K562 (cell line): ENCODE data around the gene DOCK4. TPM values are rescaled to one million over a fixed set of nuclear protein-coding genes. Genes with fewer than 3 reads are reported as not detected.

ENCODE experiments used
- ATAC-seq: fragments of 200-7000 bp; cut with Tn5 transposase; 3 replicates; pipeline ENCODE4 v1.9.1; 2020; ENCODE audit warnings: moderate library complexity
- BruUV-seq: library from RNA; stranded (reverse); fragments of 400-500 nt; replicated peaks from 2 replicates; lab custom pipeline; 2021; lab: Mats Ljungman, UMichigan
- CTCF ChIA-PET: fragments of 300-600 bp; formaldehyde crosslinking; extraction: SDS; loops from one replicate; lab custom pipeline; 2021; ENCODE audit warnings: low intra/inter-chr PET ratio; lab: Yijun Ruan, JAX
- POLR2A ChIA-PET: fragments of 300-600, 350-650 bp; sonication (Branson Sonifier 250); formaldehyde crosslinking; extraction: SDS; loops from one replicate; lab custom pipeline; 2021; ENCODE audit warnings: antibody characterized with exemption, inconsistent platforms; lab: Yijun Ruan, JAX
- DNase-seq, 4 experiments: peaks; one replicate each; pipeline versions ENCODE4 v3.0.0 to v3.0.0-alpha.2; 2011 to 2018; ENCODE audit warnings: low spot score in 3 of 4, mixed read lengths in 3 of 4; ENCODE audit errors: extremely low read depth in 1 of 4
- FAIRE-seq: peaks from 2 replicates; lab custom pipeline; 2011; peaks lifted over from hg19 to GRCh38; lab: Jason Lieb, UNC
- H2AFZ ChIP-seq: 2 replicates; pipeline ENCODE4 v1.6.0; 2011; ENCODE audit warnings: low read depth, low read length, control low read depth, inconsistent platforms
- H3K27ac ChIP-seq: fragments of 200-600 bp; 3 replicates; pipeline ENCODE4 v1.8.0; 2011; ENCODE audit warnings: low read depth, mild to moderate bottlenecking, control low read depth, inconsistent platforms, low read length, moderate library complexity, mixed read lengths; ENCODE audit errors: extremely low read depth
- H3K27me3 ChIP-seq, 2 experiments: fragments of 300-600 bp in 1 of 2; 2 replicates in 1 of 2; 3 replicates in 1 of 2; pipeline versions ENCODE4 v1.6.0 to v1.8.0; 2011; ENCODE audit warnings: inconsistent platforms in 2 of 2, low read length in 2 of 2, mild to moderate bottlenecking in 1 of 2, mixed read lengths in 1 of 2, moderate library complexity in 1 of 2; ENCODE audit not compliant: control insufficient read depth in 2 of 2, insufficient read depth in 2 of 2
- H3K36me3 ChIP-seq: fragments of 300-600 bp; 3 replicates; pipeline ENCODE4 v1.8.0; 2011; ENCODE audit warnings: mild to moderate bottlenecking, low read length, inconsistent platforms; ENCODE audit not compliant: control insufficient read depth, insufficient read depth
- H3K4me1 ChIP-seq, 2 experiments: fragments of 200-600 bp in 1 of 2; replicated peaks in 1 of 2; 2 replicates in 1 of 2; 3 replicates in 1 of 2; pipeline versions ENCODE4 v1.5.1 to v1.8.0; 2011; ENCODE audit warnings: inconsistent platforms in 2 of 2, low read length in 2 of 2, mild to moderate bottlenecking in 1 of 2, mixed read lengths in 1 of 2, moderate library complexity in 1 of 2; ENCODE audit not compliant: control insufficient read depth in 2 of 2, insufficient read depth in 2 of 2
- H3K4me2 ChIP-seq: 2 replicates; pipeline ENCODE4 v1.6.1; 2011; ENCODE audit warnings: low read length, control low read depth, inconsistent platforms, mixed read lengths; ENCODE audit not compliant: insufficient read depth
- H3K4me3 ChIP-seq: fragments of 200-600 bp; sonication (generic), shearing (Covaris generic); 2 replicates; pipeline ENCODE4 v1.5.1; 2016; ENCODE audit warnings: control low read depth, inconsistent platforms
- H3K79me2 ChIP-seq: fragments of 200-600 bp; 3 replicates; pipeline ENCODE4 v1.8.0; 2011; ENCODE audit warnings: low read length, inconsistent platforms; ENCODE audit not compliant: control insufficient read depth, insufficient read depth
- H3K9ac ChIP-seq, 2 experiments: 2 replicates each; pipeline versions ENCODE4 v1.6.0 to v1.6.1; 2011; ENCODE audit warnings: low read depth in 2 of 2, low read length in 2 of 2, control low read depth in 1 of 2, inconsistent platforms in 1 of 2, mild to moderate bottlenecking in 1 of 2, mixed read lengths in 1 of 2; ENCODE audit not compliant: insufficient read depth in 1 of 2
- H3K9me1 ChIP-seq: one replicate; pipeline ENCODE4 v1.6.0; 2011; ENCODE audit warnings: inconsistent platforms, mild to moderate bottlenecking, low read length, moderate library complexity; ENCODE audit not compliant: control insufficient read depth, insufficient read depth
- H3K9me3 ChIP-seq: replicated peaks from 2 replicates; pipeline ENCODE4 v1.5.1; 2011; ENCODE audit warnings: low read depth, low read length, inconsistent platforms; ENCODE audit not compliant: control insufficient read depth, insufficient read depth
- H4K20me1 ChIP-seq: replicated peaks from 2 replicates; pipeline ENCODE4 v1.6.1; 2011; ENCODE audit warnings: low read length, inconsistent platforms, mixed read lengths; ENCODE audit not compliant: control insufficient read depth, insufficient read depth
- CHD1 ChIP-seq: fragments of 200-600 bp; sonication (generic); IDR thresholded peaks from one replicate; pipeline ENCODE4 v1.6.1; 2012; ENCODE audit warnings: mild to moderate bottlenecking, moderate library complexity, low read length, inconsistent platforms
- FOXA1 ChIP-seq: fragments of 450-650 bp; IDR thresholded peaks from 2 replicates; pipeline ENCODE4 v1.6.1; 2016; ENCODE audit warnings: mild to moderate bottlenecking, borderline replicate concordance
- HNRNPUL1 ChIP-seq: fragments of 200-400 bp; formaldehyde crosslinking; IDR thresholded peaks from 2 replicates; pipeline ENCODE4 v1.6.1; 2017; ENCODE audit warnings: low read length
- ILK ChIP-seq: fragments of 450-650 bp; IDR thresholded peaks from 2 replicates; pipeline ENCODE4 v1.6.1; 2016; ENCODE audit warnings: missing genetic modification characterization, low read depth, mild to moderate bottlenecking, missing compliant biosample characterization, moderate library complexity, borderline replicate concordance
- LEF1 ChIP-seq: fragments of 450-650 bp; IDR thresholded peaks from 2 replicates; pipeline ENCODE4 v1.6.1; 2016; ENCODE audit warnings: mild to moderate bottlenecking
- NCOA2 ChIP-seq, 2 experiments: fragments of 450-650 bp; IDR thresholded peaks; 2 replicates each; pipeline ENCODE4 v1.6.1; 2018; ENCODE audit warnings: mild to moderate bottlenecking in 2 of 2, moderate library complexity in 1 of 2; ENCODE audit not compliant: partially characterized antibody in 2 of 2
- SNRNP70 ChIP-seq: fragments of 200-400 bp; formaldehyde crosslinking; optimal IDR thresholded peaks from 2 replicates; pipeline ENCODE3; 2017; ENCODE audit warnings: low read depth, low read length
- SREBF2 ChIP-seq: sonication (generic); formaldehyde crosslinking; IDR thresholded peaks from 2 replicates; pipeline ENCODE4 v1.4.0; 2020; ENCODE audit warnings: mild to moderate bottlenecking, missing genetic modification reagents
- ZNF3 ChIP-seq: fragments of 250-450 bp; sonication (Bioruptor Pico); IDR thresholded peaks from 2 replicates; pipeline ENCODE4 v1.5.0; 2021; ENCODE audit warnings: mild to moderate bottlenecking, moderate library complexity
- WGBS: fragments of 100-300 bp; shearing (Covaris generic); methylation state at CpG from one replicate; pipeline ENCODE4 v1.1.6; 2016; ENCODE audit warnings: low coverage, mixed read lengths; ENCODE audit not compliant: insufficient coverage; ENCODE audit errors: missing lambda C conversion rate; 5-methylcytosine and 5-hydroxymethylcytosine counted together
- in situ Hi-C: fragments of 300-500 bp; cut with MboI; formaldehyde crosslinking; loops from 4 replicates; pipeline ENCODE4 v1.15.0; 2018; ENCODE audit warnings: inconsistent platforms, mixed read lengths
- intact Hi-C: fragments of 100-400 bp; cut with micrococcal nuclease; formaldehyde crosslinking; loops from 2 replicates; pipeline ENCODE4 v1.14.2; 2022
- polyA plus RNA-seq, 8 experiments: library from polyadenylated mRNA; depleted of rRNA in 4 of 8; stranded (reverse) in 5 of 8; unstranded in 3 of 8; fragments of >200 nt; fragmentation: Nextera tagmentation in 2 of 8; fragmentation: Illumina TruSeq in 1 of 8; extraction: Ambion mirVana in 2 of 8; extraction: Trizol in 1 of 8; gene quantifications; 2 replicates each; pipeline versions ENCODE4 v1.2.1 to v1.2.3, GENCODE V29; 2011 to 2014; ENCODE audit warnings: inconsistent platforms in 1 of 8, missing spikeins in 1 of 8
- total RNA-seq, 7 experiments: library from RNA; depleted of rRNA in 6 of 7; stranded (reverse); fragments of >200 nt in 6 of 7; fragmentation: Illumina TruSeq in 2 of 7; extraction: Trizol in 2 of 7; gene quantifications; 2 replicates each; pipeline versions ENCODE4 v1.2.1 to v1.2.3, GENCODE V29; 2011 to 2021; ENCODE audit warnings: low replicate concordance in 1 of 7
- TF ChIP-seq, protein P1 (sequence below): fragments of 450-650 bp; conservative IDR thresholded peaks from 2 replicates; pipeline ENCODE4 v1.6.1; 2016; ENCODE audit warnings: missing genetic modification characterization, low read depth, mild to moderate bottlenecking, missing compliant biosample characterization, moderate library complexity
- TF ChIP-seq, protein P2 (sequence below): fragments of 450-650 bp; IDR thresholded peaks from 2 replicates; pipeline ENCODE4 v1.6.1; 2017; ENCODE audit warnings: antibody characterized with exemption, mild to moderate bottlenecking
- TF ChIP-seq, protein P3 (sequence below): IDR thresholded peaks from 2 replicates; pipeline ENCODE4 v1.6.1; 2012; ENCODE audit warnings: low read depth, low read length, improper control_type of control experiment, borderline replicate concordance
- TF ChIP-seq, protein P4 (sequence below), 2 experiments: fragments of 450-650 bp in 1 of 2; sonication (generic) in 1 of 2; formaldehyde crosslinking in 1 of 2; IDR thresholded peaks in 1 of 2; conservative IDR thresholded peaks in 1 of 2; 2 replicates each; pipeline versions ENCODE4 v1.6.1 to v1.8.1; 2016 to 2023; ENCODE audit warnings: mild to moderate bottlenecking in 2 of 2, moderate library complexity in 2 of 2, inconsistent platforms in 1 of 2, missing genetic modification reagents in 1 of 2

DOCK4 gene
- total and polyA plus RNA-seq, 9 of the 15 experiments (the other 6 are each of a cell fraction or from before 2014, with no cell fraction given) = 0.42 to 5.7 (median 2.3) TPM

DNA sequence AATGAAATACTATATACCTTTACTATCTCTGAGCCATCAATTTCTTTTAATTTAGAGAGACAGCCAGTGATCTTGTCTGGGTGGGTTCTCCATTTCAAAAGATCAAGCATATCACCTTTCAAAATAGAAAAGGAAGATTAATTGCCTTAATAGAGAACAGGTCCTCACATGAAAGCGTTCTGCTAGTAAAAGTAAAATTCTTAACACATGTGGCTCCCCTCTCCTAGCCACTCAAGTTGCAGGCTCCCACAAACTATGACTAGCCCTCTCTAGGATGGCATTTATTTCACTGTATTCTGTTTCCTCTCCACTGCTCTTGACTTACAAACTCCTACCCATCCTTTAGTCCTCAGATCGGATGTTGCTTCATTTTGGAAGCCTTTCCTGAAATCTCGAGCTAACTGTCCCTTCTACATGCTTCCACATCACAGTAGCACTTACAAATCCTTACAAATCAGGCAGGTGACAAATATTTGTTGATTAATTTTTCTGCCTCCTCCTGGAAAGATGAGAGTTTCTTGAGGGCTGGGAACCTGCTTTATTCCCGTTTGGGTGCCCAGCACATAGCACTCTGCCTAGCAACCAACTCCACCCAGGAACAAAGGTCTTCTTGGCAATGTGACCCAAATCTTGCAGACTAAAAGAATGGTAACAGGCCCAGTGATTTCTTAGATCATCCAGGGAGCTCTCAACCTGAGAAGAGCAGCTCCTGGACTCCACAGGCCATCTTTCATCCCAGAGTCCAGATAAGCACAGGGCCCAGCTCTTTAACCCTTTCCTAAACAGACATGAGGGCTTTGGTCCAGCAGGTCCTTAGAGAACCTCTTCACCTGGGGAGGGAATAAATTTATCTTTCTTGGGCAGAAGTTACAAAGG lies 333.5 kb downstream of the DOCK4 start:
- no peaks in the 10 kb centered on the region for H3K4me1 ChIP-seq
- no TSS peak for BruUV-seq
- no peak overlapping the region for H3K4me3 ChIP-seq
- no peaks in the 10 kb centered on the region for H4K20me1 ChIP-seq
- no peak overlapping the region for H2AFZ ChIP-seq
- H3K9me1 ChIP-seq = no peaks in the 10 kb centered on the region
- H3K79me2 ChIP-seq = no peaks in the 10 kb centered on the region
- ChIA-PET CTCF (no interaction called here), POLR2A (no interaction called here)
- intact Hi-C loops (no loop called here), in situ Hi-C loops (no loop called here)
- H3K36me3 ChIP-seq = no peaks in the 10 kb centered on the region
- no peaks in the 10 kb centered on the region; a peak in 1 of 5 replicates for H3K27me3 ChIP-seq
- H3K27ac ChIP-seq = no peak overlapping the region
- DNase-seq = no peak
- no peak for ATAC-seq
- no peak overlapping the region for H3K9ac ChIP-seq
- WGBS = 1% methylated on average over 4 of the region's 4 CpGs
- H3K4me2 ChIP-seq = no peak overlapping the region
- FAIRE-seq = no peak
- H3K9me3 ChIP-seq = no peaks in the 10 kb centered on the region
- TF ChIP-seq, protein P1, sequence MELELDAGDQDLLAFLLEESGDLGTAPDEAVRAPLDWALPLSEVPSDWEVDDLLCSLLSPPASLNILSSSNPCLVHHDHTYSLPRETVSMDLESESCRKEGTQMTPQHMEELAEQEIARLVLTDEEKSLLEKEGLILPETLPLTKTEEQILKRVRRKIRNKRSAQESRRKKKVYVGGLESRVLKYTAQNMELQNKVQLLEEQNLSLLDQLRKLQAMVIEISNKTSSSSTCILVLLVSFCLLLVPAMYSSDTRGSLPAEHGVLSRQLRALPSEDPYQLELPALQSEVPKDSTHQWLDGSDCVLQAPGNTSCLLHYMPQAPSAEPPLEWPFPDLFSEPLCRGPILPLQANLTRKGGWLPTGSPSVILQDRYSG = no peak
- TF ChIP-seq, protein P2, sequence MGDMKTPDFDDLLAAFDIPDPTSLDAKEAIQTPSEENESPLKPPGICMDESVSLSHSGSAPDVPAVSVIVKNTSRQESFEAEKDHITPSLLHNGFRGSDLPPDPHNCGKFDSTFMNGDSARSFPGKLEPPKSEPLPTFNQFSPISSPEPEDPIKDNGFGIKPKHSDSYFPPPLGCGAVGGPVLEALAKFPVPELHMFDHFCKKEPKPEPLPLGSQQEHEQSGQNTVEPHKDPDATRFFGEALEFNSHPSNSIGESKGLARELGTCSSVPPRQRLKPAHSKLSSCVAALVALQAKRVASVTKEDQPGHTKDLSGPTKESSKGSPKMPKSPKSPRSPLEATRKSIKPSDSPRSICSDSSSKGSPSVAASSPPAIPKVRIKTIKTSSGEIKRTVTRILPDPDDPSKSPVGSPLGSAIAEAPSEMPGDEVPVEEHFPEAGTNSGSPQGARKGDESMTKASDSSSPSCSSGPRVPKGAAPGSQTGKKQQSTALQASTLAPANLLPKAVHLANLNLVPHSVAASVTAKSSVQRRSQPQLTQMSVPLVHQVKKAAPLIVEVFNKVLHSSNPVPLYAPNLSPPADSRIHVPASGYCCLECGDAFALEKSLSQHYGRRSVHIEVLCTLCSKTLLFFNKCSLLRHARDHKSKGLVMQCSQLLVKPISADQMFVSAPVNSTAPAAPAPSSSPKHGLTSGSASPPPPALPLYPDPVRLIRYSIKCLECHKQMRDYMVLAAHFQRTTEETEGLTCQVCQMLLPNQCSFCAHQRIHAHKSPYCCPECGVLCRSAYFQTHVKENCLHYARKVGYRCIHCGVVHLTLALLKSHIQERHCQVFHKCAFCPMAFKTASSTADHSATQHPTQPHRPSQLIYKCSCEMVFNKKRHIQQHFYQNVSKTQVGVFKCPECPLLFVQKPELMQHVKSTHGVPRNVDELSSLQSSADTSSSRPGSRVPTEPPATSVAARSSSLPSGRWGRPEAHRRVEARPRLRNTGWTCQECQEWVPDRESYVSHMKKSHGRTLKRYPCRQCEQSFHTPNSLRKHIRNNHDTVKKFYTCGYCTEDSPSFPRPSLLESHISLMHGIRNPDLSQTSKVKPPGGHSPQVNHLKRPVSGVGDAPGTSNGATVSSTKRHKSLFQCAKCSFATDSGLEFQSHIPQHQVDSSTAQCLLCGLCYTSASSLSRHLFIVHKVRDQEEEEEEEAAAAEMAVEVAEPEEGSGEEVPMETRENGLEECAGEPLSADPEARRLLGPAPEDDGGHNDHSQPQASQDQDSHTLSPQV = no peak
- TF ChIP-seq NCOA2 (IDR thresholded peaks at IDR 0.05; ENCODE audit: partially characterized antibody in 2 of 2) (no peak), SREBF2 (CRISPR knock-in tag) (no peak), FOXA1 (no peak), HNRNPUL1 (no peak), LEF1 (no peak), SNRNP70 (no peak), CHD1 (no peak), ILK (tag) (no peak), ZNF3 (CRISPR knock-in tag) (no peak)
- TF ChIP-seq, protein P3, sequence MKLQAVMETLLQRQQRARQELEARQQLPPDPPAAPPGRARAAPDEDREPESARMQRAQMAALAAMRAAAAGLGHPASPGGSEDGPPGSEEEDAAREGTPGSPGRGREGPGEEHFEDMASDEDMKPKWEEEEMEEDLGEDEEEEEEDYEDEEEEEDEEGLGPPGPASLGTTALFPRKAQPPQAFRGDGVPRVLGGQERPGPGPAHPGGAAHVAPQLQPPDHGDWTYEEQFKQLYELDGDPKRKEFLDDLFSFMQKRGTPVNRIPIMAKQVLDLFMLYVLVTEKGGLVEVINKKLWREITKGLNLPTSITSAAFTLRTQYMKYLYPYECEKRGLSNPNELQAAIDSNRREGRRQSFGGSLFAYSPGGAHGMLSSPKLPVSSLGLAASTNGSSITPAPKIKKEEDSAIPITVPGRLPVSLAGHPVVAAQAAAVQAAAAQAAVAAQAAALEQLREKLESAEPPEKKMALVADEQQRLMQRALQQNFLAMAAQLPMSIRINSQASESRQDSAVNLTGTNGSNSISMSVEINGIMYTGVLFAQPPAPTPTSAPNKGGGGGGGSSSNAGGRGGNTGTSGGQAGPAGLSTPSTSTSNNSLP = no peak
- TF ChIP-seq, protein P4, sequence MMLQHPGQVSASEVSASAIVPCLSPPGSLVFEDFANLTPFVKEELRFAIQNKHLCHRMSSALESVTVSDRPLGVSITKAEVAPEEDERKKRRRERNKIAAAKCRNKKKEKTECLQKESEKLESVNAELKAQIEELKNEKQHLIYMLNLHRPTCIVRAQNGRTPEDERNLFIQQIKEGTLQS (IDR thresholded peaks at IDR 0.05) = no peak
- TF ChIP-seq, protein P4 (CRISPR knock-in tag; conservative IDR thresholded peaks at IDR 0.05) = no peak
